Measurements from ENCODE around the gene LCN10. TPM values are rescaled to one million over a fixed set of nuclear protein-coding genes. Genes with fewer than 3 reads are reported as not detected.
A peak's percentile ranks its signal among the peaks of the same experiment; 100 is the strongest.
"Not testable (repeated sequence)": the region's sequence is repeated elsewhere in the genome, so short reads cannot be mapped to it uniquely, and the experiment has no call there.

LCN10 gene
- total and polyA plus RNA-seq, 9 of the 15 experiments (the other 6 are each of a cell fraction or from before 2014, with no cell fraction given): 0.10 to 0.21 (median 0.14) TPM; not detected in 6

GRCh38 chr9:136760834-136761544 lies 18.2 kb upstream of the LCN10 start (continued):
- TF ChIP-seq ZNF263 (CRISPR knock-in tag; IDR thresholded peaks at IDR 0.05; ENCODE audit: borderline replicate concordance) (peak; percentile 75; the same call in 1 of the 2 replicates), KDM1A (IDR thresholded peaks at IDR 0.05) (peak; percentile 81 to 82), REST (IDR thresholded peaks at IDR 0.05; ENCODE audit: borderline replicate concordance) (peak; percentile 29; the same call in 1 of the 2 replicates), MAZ (CRISPR knock-in tag; conservative IDR thresholded peaks at IDR 0.05 in 1 of 2, IDR thresholded peaks at IDR 0.05 in 1 of 2) (peak; percentile 16 to 38; a peak in 1 of 4 replicates), ZBTB17 (CRISPR knock-in tag; IDR thresholded peaks at IDR 0.05) (peak; percentile 46; the same call in 1 of the 2 replicates), MTA1 (IDR thresholded peaks at IDR 0.05; ENCODE audit: borderline replicate concordance) (peak; percentile 59; the same call in 1 of the 2 replicates), CBFA2T3 (IDR thresholded peaks at IDR 0.05) (peak; percentile 48), RCOR1 (IDR thresholded peaks at IDR 0.05; ENCODE audit: borderline replicate concordance in 1 of 2, low read depth in 2 of 2, low read length in 2 of 2) (peak in 1 of 2 experiments; percentile 60; a peak in 2 of 4 replicates), SMARCA5 (IDR thresholded peaks at IDR 0.05) (0 out of 2 replicates have a peak, but pooled peaks have one; percentile 15), SMAD4 (CRISPR knock-in tag; conservative IDR thresholded peaks at IDR 0.05) (0 out of 2 replicates have a peak, but pooled peaks have one; percentile 28), PRDM10 (IDR thresholded peaks at IDR 0.05; ENCODE audit: partially characterized antibody) (peak; percentile 34), RAD21 (CRISPR knock-in tag; conservative IDR thresholded peaks at IDR 0.05 in 1 of 2, IDR thresholded peaks at IDR 0.05 in 1 of 2) (peak; percentile 46 to 54)
- TF ChIP-seq REST (CRISPR knock-in tag; IDR thresholded peaks at IDR 0.05; ENCODE audit: low read depth): not testable (repeated sequence)
